Adrenal gland (tissue), 5 donors: Measurements from ENCODE around the gene FDPS.

Experiments used
- CTCF ChIP-seq, 6 experiments: fragments of 450-650 bp in 4 of 6; fragments of 200-600 bp in 2 of 6; sonication (generic) in 1 of 6; IDR thresholded peaks; 1 replicate in 5 of 6; 2 replicates in 1 of 6; pipeline versions ENCODE4 v1.5.1 to v1.8.0; 2016 to 2021; ENCODE audit warnings: antibody characterized with exemption in 6 of 6, mild to moderate bottlenecking in 2 of 6, moderate library complexity in 1 of 6
- POLR2A ChIP-seq, 2 donors: fragments of 450-650 bp; IDR thresholded peaks; one replicate each; pipeline ENCODE4 v1.6.1; 2017; ENCODE audit warnings: antibody characterized with exemption in 2 of 2, mild to moderate bottlenecking in 2 of 2, moderate library complexity in 1 of 2
- donor health status: DM: no; HTN: no; CAD: no.

- no peak for TF ChIP-seq CTCF (IDR thresholded peaks at IDR 0.05)
- no peak for TF ChIP-seq POLR2A (IDR thresholded peaks at IDR 0.05)
These were observed 12.0 kb upstream of the FDPS start for GRCh38 chr1:155296661-155297060.
